HG03135 (cell line): Measurements from ENCODE around the gene ZFP1.

Source experiments
- ATAC-seq: cut with Tn5 transposase; IDR thresholded peaks from one replicate; pipeline ENCODE4 v1.9.1; 2021; ENCODE audit warnings: mild to moderate bottlenecking, moderate library complexity; ENCODE audit not compliant: unreplicated experiment

Gene ZFP1

GRCh38 chr16:75147968-75148310 is 385 bp upstream of the ZFP1 start:
- ATAC-seq: no peak

DNA sequence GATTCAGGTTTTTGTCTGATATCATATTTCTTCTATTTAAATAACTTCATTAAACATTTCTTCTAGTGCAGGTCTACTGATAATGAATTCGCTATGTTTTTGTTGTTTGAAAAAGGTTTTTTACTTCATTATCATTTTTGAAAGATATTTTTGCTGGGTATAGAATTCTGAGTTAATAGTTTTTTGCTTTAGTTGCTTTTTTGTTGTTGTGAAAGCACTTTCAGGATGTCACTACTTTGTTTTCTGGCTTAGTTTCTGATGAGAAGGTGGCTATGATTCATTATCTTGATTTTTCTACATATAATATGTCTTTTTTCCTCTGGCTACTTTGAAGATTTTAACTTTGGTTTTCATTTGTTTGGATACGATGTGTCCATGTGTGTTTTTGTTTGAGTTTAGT is 3.5 kb downstream of the ZFP1 start:
- ATAC-seq: no peak

GRCh38 chr16:75152635-75153034 is 4.3 kb downstream of the ZFP1 start:
- no peak for ATAC-seq

DNA sequence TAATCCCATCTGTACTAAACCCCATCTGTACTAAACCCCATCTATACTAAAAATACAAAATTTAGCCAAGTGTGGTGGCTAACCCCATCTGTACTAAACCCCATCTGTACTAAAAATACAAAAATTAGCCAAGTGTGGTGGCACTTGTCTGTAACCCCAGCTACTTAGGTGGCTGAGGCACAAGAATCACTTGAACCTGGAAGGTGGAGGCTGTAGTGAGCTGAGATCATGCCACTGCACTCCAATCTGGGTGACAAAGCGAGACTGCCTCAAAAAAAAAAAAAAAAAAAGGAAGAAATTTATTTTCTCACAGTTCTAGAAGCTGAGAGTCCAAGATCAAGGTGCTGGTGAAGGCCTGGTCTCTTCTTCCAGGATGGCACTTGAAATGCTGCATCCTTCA is 12.1 kb downstream of the ZFP1 start:
- no peak for ATAC-seq

DNA sequence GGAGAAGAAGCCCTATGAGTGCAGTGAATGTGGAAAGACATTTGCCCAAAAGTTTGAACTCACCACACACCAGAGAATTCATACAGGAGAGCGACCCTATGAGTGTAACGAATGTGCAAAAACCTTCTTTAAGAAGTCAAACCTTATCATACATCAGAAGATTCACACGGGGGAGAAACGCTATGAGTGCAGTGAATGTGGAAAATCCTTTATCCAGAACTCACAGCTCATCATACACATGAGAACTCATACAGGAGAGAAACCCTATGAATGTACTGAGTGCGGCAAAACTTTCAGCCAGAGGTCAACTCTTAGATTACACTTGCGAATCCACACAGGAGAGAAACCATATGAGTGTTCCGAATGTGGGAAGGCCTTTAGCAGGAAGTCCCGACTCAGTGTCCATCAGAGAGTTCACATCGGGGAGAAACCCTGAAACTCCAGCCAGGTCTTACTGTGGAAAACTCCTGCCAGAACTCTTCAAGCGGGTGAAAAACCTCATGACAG is 21.6 kb downstream of the ZFP1 start:
- no peak for ATAC-seq

DNA sequence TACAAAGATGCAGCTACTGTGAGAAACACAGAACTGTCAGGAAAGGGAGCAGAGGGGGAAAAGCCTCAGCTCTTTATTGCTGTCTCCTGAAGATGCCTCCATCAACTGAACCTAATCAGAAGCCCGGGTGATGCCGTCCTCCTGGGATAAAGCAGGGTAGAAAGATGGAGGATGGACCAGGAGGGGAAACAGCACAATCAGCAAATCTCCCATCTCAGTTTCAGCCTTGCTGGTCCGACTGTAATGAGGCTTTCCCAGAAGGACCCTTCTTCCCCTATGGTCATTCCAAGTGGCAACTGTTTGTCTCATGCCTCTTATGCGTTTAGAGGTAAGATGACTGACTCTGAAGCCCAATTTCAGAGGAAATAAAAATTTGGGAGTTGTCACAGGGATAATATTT is 24.3 kb downstream of the ZFP1 start:
- no peak for ATAC-seq

DNA sequence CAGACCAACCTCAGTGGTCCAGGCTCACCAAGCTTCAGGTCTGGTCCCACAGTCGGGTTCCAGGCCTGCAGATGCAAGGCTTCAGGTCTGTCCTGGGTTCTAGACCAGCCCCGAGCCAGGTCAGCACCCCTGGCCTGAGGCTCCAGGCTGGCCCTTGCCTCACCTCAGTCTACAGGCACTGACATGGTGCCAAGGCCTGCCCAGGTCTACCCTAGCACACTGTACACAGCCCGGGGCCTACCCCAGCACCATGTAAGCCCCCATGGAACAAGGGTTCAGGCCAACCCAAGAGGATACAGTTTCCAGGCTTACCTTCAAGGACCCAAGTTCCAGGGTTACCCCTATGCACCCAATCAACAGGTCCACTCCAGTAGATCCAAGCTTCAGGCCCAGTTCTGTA is 26.8 kb downstream of the ZFP1 start:
- ATAC-seq: no peak

DNA sequence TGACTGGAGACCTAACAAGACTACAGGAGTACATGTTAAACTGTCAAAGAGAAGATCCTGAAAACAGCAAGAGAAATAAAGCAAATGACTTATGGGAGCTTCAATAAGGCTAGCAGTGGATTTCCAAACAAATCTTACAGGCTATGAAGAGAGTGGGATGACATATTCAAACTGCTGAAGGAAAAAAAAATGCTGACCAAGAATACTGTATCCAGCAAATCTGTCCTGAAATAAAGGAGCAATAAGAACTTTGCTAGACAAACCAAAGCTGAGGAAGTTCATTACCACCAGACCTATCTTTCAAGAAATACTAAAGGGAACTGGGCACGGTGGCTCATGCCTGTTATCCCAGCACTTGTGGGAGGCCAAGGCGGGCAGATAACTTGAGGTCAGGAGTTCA is 28.6 kb downstream of the ZFP1 start:
- ATAC-seq: no peak

DNA sequence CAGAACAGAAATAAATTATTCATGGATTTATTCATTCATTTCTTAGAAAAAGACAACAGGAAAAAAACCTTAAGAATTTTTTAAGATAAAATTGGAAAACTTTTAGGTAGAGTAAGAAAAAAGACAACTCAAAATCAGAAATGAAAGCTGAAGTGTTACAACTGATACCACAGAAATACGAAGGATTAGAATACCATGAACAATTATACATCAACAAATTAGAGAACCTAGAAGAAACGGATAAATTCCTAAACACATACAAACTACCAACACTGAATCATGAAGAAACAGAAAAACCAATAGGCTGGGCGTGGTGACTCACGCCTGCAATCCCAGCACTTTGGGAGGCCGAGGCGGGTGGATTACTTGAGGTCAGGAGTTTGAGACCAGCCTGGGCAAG is 30.9 kb downstream of the ZFP1 start:
- ATAC-seq: no peak

- ATAC-seq: no peak
Observed at GRCh38 chr16:75181630-75182029, 33.3 kb downstream of the ZFP1 start.

DNA sequence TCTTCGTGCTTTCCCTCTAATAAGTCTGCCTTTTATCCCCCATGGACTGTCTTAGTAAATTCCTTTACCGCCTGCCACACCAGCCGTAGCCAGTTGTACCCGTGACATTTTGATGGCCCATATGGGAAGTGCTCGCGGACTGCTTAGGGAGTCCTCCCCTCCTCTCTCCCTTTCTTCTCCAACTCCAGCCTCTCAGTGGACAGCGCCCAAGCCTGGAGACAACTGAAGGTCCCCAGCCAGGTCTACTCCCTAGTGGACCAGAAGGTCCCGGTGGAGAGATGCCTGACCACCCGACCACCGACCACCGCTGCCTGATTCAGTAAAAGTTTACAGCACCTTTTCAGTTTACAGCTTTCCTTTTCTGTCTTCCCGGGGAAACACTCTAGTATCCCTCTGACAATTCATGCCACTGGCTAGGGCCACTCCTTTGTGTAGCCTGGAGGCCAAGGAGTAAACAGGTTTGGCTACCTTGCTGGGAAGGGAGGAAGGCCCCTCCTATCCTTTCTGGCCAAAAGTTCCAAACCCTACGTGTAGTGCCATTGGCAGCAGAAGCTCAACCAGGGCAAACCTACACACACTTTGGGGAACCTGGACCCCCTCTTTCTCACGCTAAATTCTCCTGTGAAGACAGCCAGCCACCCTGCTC is 40.6 kb downstream of the ZFP1 start:
- no peak for ATAC-seq

- no peak for ATAC-seq
Observed at GRCh38 chr16:75189638-75190245, 41.4 kb downstream of the ZFP1 start.

- ATAC-seq: no peak
Observed at GRCh38 chr16:75192606-75193264, 44.4 kb downstream of the ZFP1 start.

DNA sequence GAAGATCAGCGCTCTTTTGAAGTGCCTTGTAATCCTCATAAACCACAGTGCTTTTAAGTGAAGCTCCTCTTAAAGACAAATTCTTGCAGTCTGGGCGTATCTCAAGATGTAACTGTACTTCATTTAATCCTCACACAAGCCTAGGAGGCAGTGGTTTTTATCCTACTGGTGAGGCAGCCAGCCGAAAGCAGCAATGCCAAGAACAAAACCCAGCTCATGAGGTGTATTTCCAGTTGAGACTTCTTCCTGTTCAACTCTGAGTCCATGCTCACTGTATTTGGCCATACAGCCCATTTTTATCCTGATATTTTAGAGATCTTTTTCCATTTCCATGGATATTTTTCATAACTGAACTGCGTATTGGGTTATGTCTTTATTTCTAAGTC is 44.9 kb downstream of the ZFP1 start:
- ATAC-seq: no peak

DNA sequence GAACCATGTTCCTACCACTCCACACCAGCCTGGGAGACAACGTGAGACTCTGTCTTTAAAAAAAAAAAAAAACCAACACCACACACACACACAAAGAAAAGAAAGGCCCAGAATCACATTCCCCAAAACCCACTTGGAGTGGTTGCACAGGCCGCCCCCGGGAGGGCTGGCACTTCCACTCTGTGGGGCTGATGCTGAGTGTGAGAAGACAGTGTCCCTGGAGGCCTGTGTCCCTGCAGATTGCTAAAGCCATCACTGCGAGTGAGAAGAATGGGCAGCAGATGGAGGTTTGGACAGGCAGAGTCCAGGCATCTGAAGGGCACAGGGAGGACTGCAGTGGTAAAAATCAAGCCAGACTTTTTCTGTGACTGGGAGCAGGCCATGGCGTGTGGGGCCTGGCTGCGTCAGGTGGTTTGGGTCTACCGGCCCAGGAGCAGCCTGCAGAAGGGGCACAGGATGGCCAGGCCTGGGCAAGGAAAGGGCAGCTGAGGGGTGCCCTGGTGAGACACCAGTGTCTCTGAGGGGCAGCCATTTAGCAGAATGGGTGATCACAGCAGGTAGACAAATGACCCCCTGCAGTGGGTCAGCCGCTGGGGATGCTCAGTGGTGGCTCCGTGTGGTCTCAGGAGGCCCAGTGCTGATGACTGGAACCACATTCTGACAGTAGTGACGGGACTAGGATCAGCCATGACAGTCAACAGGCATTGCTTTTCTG is 45.6 kb downstream of the ZFP1 start:
- no peak for ATAC-seq

DNA sequence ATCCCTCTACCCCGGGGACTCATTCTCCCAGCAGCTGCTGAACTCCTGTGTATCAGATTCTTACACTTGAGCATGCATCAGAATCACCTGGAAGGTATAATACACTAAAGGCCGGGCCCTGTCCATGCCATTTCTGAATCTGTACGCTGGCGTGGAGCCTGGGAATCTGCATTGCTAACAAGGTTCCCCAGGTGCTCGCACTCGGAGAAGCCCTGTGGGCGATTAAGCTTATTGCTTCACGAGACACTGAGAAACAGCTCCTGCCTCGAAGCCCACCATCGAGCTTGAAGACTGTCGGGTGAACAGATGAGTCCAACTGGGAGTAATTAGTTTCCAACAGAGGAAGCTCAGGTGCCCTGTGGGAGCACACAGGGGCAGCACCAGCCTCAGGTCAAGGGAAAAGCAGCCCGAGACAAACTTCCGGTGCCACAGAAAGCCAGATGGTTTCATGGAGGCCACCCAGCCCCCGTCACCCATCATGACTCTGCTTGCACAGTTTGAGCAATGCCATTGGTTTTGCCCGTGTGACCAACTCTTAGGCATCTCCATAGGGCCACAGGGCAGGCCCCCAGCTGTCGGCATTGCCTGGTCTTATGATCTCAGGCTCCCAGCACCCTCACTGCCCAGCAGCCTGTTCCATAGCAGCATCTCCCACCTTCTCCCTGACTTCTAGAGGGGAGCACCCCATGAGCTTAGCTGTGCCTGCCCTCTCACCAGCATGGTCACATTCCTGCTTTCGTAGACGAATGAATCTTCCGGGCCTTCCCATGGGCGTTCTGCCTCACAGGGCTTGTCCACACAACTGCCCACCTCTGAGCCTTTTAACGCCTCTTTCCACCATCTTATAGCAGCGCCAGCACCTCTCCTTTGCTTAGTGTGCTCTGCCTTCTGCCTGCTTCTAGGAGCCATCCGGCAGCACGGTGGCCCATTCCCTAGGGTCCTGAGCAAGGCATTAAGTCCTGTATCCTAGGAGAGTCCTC is 47.8 kb downstream of the ZFP1 start:
- no peak for ATAC-seq

DNA sequence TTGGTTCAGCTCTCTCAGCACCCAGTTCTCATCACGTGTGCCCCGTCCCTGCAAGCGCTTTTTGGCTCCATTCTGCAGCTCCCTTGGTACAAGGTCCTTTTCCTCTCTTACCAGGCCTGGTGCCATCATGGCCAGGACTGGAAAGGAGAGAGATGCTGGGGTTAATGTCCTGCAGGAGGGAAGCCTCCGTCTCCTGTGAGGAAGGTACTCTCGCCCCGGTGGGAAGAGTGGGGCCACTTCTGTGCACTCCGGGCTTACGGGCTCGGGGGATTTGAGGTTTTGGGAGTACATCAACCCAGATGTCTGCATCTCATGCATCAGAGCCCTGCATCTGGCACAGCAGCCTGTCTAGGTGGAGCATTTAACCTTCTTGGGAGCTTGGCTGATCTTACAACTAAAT is 48.5 kb downstream of the ZFP1 start:
- ATAC-seq: no peak

GRCh38 chr16:75197522-75198134 is 49.3 kb downstream of the ZFP1 start:
- no peak for ATAC-seq

GRCh38 chr16:75198135-75198600 is 49.8 kb downstream of the ZFP1 start:
- ATAC-seq: no peak

- no peak for ATAC-seq
Observed at GRCh38 chr16:75202069-75202590, 53.8 kb downstream of the ZFP1 start.
